Measurements from ENCODE around the gene PGS1.
"Not testable (repeated sequence)": the region's sequence is repeated elsewhere in the genome, so short reads cannot be mapped to it uniquely, and the experiment has no call there.

Gene PGS1

DNA sequence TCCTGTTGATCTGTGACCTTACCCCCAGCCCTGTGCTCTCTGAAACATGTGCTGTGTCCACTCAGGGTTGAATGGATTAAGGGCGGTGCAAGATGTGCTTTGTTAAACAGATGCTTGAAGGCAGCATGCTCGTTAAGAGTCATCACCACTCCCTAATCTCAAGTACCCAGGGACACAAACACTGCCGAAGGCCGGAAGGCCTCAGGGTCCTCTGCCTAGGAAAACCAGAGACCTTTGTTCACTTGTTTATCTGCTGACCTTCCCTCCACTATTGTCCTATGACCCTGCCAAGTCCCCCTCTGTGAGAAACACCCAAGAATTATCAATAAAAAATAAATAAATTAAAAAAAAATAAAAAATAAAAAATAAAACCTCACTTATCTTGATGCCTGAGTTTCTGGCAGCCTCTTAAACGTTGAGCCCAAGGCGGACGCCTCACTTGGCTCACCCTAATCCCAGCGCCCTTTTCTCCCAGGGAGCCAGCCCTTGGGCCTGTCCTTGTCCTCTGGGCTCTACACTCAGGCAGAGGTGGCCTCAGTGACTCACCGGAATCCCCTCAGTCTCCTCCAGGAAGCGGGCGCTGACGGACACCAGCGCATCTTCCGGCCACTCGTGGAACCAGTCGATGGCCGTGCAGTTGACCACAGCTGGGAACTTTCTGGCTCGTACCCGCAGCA is 87.8 kb downstream of the PGS1 start:
- in situ Hi-C loops (cut with MboI; ENCODE audit: low sequenced_read_pairs), result not testable (repeated sequence)

DNA sequence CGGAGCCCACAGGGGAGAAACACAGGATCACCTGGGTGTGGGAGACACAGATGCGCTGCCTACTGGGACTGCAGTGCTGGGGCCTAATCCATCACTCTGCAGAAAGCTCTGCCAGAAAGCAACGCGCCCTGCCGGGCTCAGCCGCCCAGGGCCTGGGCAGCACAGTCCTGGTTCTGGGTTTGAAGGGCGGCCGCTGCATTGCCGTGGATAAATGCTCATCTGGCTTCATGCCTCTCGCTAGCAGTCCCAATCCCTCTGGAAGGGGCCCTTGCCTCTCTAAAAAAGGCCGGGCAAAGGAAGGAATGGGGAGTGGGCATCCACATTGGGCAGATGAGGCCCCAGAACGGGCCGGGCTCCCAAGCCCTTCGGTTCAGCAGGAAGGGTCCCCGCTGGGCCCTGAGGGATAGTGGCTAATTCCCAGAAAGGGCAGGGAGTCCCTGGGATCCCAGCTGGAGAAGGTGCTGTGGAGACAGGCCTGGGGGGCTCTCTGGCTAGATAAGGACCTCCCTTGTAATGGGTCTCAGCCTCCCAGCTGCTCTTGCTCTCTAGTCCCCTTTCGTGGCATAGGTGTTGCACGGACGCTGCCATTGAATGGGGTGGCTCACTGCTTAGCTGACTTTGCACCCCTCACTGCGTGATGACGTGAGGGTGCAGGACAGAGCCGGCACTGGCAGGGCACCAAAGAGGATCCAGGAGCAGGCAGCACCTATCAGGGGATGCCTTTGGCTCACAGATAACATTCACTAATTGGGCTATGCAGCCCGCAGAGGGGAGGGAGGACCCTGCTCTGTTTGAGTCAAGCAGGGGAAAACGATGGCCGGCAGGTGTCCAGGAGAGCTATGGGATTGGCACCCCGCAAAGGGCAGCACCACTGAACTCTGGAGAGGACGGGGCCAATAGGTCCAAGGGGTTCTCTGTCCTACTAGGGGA is 88.6 kb downstream of the PGS1 start:
- in situ Hi-C loops (cut with MboI; ENCODE audit: low sequenced_read_pairs), result no loop called here

DNA sequence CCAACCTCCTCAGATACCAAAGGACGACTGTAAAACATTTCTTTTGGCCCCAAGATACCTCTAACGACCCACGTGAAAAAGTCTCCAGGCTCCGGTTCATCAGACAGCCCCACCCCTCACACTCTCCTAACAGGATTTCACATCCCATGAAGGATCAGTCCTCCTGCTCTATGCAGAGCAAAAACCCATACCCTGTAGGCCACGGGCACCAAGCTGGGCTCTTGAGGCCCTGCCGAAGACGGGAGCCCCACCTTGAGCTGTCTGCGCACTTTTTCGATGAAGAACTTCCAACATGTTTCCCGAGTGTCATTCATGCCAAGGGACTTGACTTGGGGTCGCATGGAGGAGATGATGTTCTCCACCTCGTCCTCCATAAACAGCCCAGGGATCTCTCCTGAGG is 89.9 kb downstream of the PGS1 start:
- in situ Hi-C loops (cut with MboI; ENCODE audit: low sequenced_read_pairs), result no loop called here

DNA sequence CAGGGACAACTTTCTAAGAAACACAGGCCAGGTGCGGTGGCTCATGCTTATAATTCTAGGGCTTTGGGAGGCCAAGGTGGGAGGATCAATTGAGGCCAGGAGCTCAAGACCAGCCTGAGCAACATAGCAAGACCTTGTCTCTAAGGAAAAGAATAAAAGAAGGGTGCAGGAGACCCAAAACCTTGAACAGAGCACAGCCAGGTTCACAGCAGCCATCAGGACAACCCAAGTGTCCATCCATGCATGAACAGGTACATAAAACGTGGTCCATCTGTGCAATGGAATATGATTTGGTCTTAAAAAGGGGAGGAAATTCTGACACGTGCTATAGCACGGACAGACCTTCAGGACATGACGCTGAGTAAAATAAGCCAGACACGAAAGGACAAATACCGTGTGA is 91.0 kb downstream of the PGS1 start:
- in situ Hi-C loops (cut with MboI; ENCODE audit: low sequenced_read_pairs), result no loop called here

DNA sequence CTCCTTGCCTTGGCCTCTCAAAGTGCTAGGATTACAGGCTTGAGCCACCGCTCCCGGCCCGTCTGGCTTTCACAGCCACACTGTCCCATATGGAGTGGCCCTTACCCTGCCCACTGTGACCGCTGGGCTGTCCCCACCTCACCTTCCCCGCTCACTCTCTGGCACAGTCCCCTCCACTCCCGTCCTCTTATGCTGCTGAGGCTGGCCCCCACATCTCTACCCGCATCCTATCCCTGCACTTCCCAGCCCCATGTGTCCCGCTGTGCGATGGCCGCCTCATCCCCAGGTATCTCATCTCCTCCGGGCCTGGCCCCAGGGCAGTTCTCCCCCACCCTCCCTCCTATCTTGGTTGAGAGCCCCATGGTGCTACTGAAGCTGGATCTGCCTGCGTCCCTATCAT is 93.2 kb downstream of the PGS1 start:
- in situ Hi-C loops (cut with MboI; ENCODE audit: low sequenced_read_pairs), result no loop called here

DNA sequence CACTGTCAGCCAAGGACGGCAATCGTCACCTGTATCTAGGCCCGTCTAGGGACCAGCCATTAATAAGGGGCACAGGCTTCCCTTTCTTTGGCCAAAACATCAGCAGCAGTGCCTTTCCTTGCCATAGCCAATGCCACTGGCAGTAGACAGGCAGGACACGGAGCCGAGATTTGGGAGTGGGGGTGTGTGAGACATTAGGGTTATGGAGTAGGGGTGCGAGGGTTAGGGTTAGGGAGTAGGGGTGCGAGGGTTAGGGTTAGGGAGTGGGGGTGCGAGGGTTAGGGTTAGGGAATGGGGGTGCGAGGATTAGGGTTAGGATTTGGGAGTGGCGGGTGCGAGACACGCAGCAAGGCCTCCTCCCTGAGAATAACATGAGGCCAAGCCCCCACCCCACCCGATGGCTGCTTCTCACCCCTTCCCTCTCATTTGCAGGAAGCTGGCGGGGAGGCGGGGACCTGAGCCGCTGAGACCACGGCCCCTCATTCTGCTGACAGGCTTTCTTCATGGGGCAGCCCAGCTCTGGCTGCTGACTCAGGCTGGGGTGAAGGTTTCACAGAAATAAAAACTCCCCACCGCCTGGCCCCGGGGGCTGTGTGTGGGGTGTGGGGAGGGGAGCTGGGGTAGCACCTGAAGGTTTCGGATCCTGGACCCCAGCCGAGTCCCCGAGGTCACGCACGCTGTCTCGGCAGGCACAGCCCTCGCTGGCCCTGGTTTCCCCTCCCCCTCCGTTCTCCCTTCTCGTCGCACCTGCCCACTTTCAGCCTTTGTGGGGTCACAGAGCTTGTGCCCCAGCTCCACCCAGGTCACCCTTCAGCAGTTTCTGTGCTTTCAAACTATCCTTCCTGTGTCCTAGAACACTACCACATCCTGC is 93.8 kb downstream of the PGS1 start:
- in situ Hi-C loops (cut with MboI; ENCODE audit: low sequenced_read_pairs), result no loop called here

DNA sequence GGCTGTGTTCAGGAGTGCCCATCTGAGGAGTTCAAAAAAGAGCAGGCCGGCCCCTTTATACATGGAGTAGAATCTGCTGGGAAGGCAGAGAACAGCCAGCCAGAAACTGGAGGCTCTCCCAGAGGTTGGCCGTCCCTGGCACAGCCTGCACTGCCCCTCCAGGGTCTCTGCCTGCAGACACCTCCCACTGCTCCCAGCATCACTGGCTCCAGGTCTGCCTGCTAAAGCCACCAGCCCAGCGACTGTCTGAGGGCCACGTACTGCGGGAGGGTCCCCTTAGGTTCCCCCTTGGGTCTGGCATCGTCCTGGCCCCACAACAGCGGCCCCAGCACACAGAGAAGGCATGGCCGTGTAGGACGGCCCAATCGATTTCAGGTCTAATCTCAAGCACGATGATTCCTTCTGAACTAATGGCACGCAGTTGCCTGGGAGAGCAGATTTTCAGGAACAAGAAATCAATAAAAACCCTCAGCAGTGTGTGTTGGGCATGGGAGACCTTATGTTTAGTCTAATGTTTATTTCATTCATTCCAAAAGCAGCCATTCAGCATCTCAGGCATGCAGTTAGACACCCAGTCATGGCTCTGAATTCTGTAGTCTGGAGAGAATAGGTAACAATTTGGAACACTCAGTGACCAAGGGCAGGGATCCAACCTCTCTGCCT is 95.6 kb downstream of the PGS1 start:
- in situ Hi-C loops (cut with MboI; ENCODE audit: low sequenced_read_pairs), result no loop called here
